HepG2 (cell line): ENCODE measurements around the gene NFATC4. TPM values are rescaled to one million over a fixed set of nuclear protein-coding genes. Genes with fewer than 3 reads are reported as not detected.

Experiments
- ARNT ChIP-seq: fragments of 450-650 bp; IDR thresholded peaks from 2 replicates; pipeline ENCODE4 v1.6.1; 2017
- GLMP ChIP-seq: sonication (generic); formaldehyde crosslinking; IDR thresholded peaks from 2 replicates; pipeline ENCODE4 v1.9.0; 2021; ENCODE audit warnings: missing genetic modification reagents, mild to moderate bottlenecking, borderline replicate concordance
- NFIC ChIP-seq: IDR thresholded peaks from 2 replicates; pipeline ENCODE4 v1.6.1; 2012; ENCODE audit warnings: mild to moderate bottlenecking, low read length, inconsistent platforms
- RARA ChIP-seq: IDR thresholded peaks from 2 replicates; pipeline ENCODE4 v1.6.1; 2016; ENCODE audit warnings: missing genetic modification reagents, missing compliant biosample characterization
- TCF12 ChIP-seq, 2 experiments: fragments of 450-650 bp in 1 of 2; sonication (generic) in 1 of 2; formaldehyde crosslinking in 1 of 2; IDR thresholded peaks; 2 replicates each; pipeline versions ENCODE4 v1.6.1 to v1.8.0; 2017 to 2022; ENCODE audit warnings: antibody characterized with exemption in 1 of 2, mild to moderate bottlenecking in 1 of 2, missing genetic modification reagents in 1 of 2, moderate library complexity in 1 of 2
- TFDP1 ChIP-seq: IDR thresholded peaks from 2 replicates; pipeline ENCODE4 v1.6.1; 2016; ENCODE audit warnings: missing compliant biosample characterization, missing genetic modification reagents, borderline replicate concordance
- polyA plus RNA-seq, 8 experiments: library from polyadenylated mRNA; depleted of rRNA in 3 of 8; stranded (reverse) in 7 of 8; unstranded in 1 of 8; fragments of >200 nt; fragmentation: Illumina TruSeq in 4 of 8; extraction: Trizol in 4 of 8; gene quantifications; 2 replicates each; pipeline versions ENCODE4 v1.2.1 to v1.2.3, GENCODE V29; 2011 to 2016; ENCODE audit warnings: low read depth in 4 of 8, missing spikeins in 1 of 8, mixed read lengths in 1 of 8; ENCODE audit not compliant: insufficient read depth in 1 of 8
- total RNA-seq, 5 experiments: library from RNA; depleted of rRNA; stranded (reverse); fragments of >200 nt; fragmentation: Illumina TruSeq; extraction: Trizol; gene quantifications; 2 replicates each; pipeline ENCODE4 v1.2.3, GENCODE V29; 2016; ENCODE audit warnings: low read depth in 1 of 5
- TF ChIP-seq, protein P1 (sequence below), 2 experiments: sonication (generic) in 1 of 2; formaldehyde crosslinking in 1 of 2; IDR thresholded peaks; 2 replicates each; pipeline versions ENCODE4 v1.6.1 to v1.9.0; 2014 to 2022; ENCODE audit warnings: antibody characterized with exemption in 1 of 2, borderline replicate concordance in 1 of 2, inconsistent platforms in 1 of 2, low read depth in 1 of 2, missing genetic modification reagents in 1 of 2
- TF ChIP-seq, protein P2 (sequence below): sonication (generic); formaldehyde crosslinking; IDR thresholded peaks from 2 replicates; pipeline ENCODE4 v1.5.0; 2020; ENCODE audit warnings: mild to moderate bottlenecking, missing genetic modification reagents, moderate library complexity
- TF ChIP-seq, protein P3 (sequence below): sonication (generic); formaldehyde crosslinking; IDR thresholded peaks from 2 replicates; pipeline ENCODE4 v1.5.1; 2020; ENCODE audit warnings: missing genetic modification reagents, mild to moderate bottlenecking, borderline replicate concordance
- TF ChIP-seq, protein P4 (sequence below): IDR thresholded peaks from 2 replicates; pipeline ENCODE4 v1.6.1; 2012; ENCODE audit warnings: low read depth, low read length, improper control_type of control experiment

NFATC4 gene
- total and polyA plus RNA-seq, 2 of the 13 experiments (the other 11 are each of a cell fraction or from before 2014, with no cell fraction given), result 0.04 to 0.15 TPM

DNA sequence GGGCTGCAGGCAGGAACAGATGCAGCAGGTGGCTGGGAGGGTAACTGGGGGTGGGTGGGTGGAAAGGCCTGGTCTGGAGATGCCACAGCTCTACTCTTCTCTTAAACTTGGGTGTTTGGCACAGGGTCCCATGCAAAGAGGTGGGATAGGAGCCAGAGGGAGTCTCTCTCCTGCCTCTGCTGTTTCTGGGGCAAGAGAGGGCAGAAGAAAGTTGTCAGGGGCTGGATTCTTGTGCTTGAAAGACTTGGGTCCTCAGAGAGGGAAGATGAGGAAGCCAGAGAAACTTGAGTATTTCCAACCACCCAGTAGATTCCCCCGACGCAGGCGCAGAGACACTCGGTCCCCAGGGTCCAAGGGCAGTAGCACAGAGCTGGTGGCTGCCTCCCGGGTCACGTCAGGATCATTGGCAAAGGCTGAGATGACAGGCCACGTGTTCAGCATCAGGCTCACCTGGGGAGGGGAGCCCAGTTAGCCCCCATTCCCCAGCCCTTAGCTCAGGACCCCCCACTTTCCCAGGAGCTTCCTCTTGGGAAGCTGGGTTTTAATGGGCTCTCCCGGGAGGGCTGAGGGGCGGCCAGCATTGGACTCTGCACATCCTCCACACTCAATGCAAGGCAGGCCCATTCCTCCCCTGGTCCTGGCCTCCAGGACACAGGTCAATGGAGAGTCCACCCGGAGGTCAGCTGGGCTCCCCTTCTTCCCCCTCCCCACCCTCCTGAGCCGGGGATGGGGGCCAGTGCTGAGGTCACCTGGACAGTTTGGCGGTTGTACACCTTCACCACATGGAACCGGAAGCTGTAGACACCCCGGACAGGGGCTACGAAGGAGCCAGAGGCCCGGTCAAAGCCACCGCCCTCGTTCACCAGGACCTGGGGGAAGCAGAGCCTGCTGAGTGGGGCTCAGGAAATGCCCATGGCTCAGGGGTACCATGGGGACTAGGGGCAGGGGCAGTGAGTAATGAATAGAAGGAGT, 59.8 kb downstream of the NFATC4 start (continued):
- TF ChIP-seq, protein P1, sequence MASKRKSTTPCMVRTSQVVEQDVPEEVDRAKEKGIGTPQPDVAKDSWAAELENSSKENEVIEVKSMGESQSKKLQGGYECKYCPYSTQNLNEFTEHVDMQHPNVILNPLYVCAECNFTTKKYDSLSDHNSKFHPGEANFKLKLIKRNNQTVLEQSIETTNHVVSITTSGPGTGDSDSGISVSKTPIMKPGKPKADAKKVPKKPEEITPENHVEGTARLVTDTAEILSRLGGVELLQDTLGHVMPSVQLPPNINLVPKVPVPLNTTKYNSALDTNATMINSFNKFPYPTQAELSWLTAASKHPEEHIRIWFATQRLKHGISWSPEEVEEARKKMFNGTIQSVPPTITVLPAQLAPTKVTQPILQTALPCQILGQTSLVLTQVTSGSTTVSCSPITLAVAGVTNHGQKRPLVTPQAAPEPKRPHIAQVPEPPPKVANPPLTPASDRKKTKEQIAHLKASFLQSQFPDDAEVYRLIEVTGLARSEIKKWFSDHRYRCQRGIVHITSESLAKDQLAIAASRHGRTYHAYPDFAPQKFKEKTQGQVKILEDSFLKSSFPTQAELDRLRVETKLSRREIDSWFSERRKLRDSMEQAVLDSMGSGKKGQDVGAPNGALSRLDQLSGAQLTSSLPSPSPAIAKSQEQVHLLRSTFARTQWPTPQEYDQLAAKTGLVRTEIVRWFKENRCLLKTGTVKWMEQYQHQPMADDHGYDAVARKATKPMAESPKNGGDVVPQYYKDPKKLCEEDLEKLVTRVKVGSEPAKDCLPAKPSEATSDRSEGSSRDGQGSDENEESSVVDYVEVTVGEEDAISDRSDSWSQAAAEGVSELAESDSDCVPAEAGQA (IDR thresholded peaks at IDR 0.05; ENCODE audit: low read depth), result no peak; the same call in 1 of the 2 replicates
- TF ChIP-seq, protein P1 (CRISPR knock-in tag; IDR thresholded peaks at IDR 0.05; ENCODE audit: borderline replicate concordance), result no peak
- TF ChIP-seq NFIC (no peak), TFDP1 (CRISPR knock-in tag) (peak; percentile 27; the same call in 1 of the 2 replicates), GLMP (no peak), ARNT (no peak), RARA (CRISPR knock-in tag) (peak; percentile 65), TCF12 (IDR thresholded peaks at IDR 0.05) (no peak), TCF12 (CRISPR knock-in tag; IDR thresholded peaks at IDR 0.05) (no peak)
- TF ChIP-seq, protein P2, sequence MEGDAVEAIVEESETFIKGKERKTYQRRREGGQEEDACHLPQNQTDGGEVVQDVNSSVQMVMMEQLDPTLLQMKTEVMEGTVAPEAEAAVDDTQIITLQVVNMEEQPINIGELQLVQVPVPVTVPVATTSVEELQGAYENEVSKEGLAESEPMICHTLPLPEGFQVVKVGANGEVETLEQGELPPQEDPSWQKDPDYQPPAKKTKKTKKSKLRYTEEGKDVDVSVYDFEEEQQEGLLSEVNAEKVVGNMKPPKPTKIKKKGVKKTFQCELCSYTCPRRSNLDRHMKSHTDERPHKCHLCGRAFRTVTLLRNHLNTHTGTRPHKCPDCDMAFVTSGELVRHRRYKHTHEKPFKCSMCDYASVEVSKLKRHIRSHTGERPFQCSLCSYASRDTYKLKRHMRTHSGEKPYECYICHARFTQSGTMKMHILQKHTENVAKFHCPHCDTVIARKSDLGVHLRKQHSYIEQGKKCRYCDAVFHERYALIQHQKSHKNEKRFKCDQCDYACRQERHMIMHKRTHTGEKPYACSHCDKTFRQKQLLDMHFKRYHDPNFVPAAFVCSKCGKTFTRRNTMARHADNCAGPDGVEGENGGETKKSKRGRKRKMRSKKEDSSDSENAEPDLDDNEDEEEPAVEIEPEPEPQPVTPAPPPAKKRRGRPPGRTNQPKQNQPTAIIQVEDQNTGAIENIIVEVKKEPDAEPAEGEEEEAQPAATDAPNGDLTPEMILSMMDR (CRISPR knock-in tag), result no peak; the same call in 1 of the 2 replicates
- TF ChIP-seq, protein P3, sequence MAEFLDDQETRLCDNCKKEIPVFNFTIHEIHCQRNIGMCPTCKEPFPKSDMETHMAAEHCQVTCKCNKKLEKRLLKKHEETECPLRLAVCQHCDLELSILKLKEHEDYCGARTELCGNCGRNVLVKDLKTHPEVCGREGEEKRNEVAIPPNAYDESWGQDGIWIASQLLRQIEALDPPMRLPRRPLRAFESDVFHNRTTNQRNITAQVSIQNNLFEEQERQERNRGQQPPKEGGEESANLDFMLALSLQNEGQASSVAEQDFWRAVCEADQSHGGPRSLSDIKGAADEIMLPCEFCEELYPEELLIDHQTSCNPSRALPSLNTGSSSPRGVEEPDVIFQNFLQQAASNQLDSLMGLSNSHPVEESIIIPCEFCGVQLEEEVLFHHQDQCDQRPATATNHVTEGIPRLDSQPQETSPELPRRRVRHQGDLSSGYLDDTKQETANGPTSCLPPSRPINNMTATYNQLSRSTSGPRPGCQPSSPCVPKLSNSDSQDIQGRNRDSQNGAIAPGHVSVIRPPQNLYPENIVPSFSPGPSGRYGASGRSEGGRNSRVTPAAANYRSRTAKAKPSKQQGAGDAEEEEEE, result peak; percentile 95; the same call in 1 of the 2 replicates
- TF ChIP-seq, protein P4, sequence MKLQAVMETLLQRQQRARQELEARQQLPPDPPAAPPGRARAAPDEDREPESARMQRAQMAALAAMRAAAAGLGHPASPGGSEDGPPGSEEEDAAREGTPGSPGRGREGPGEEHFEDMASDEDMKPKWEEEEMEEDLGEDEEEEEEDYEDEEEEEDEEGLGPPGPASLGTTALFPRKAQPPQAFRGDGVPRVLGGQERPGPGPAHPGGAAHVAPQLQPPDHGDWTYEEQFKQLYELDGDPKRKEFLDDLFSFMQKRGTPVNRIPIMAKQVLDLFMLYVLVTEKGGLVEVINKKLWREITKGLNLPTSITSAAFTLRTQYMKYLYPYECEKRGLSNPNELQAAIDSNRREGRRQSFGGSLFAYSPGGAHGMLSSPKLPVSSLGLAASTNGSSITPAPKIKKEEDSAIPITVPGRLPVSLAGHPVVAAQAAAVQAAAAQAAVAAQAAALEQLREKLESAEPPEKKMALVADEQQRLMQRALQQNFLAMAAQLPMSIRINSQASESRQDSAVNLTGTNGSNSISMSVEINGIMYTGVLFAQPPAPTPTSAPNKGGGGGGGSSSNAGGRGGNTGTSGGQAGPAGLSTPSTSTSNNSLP, result no peak
